C4-2B (cell line): Measurements from ENCODE around the gene MMS19.

ENCODE experiments used
- CTCF ChIP-seq: fragments of 450-650 bp; conservative IDR thresholded peaks from 2 replicates; pipeline ENCODE4 v1.5.1; 2017; ENCODE audit warnings: mild to moderate bottlenecking
- ZFX ChIP-seq: fragments of 450-650 bp; IDR thresholded peaks from 2 replicates; pipeline ENCODE4 v1.6.1; 2017

GRCh38 chr10:97532935-97533671 is 34.9 kb upstream of the MMS19 start:
- TF ChIP-seq CTCF (no peak), ZFX (no peak)
